ENCODE data around the gene VARS2.
"Not testable (repeated sequence)": the region's sequence is repeated elsewhere in the genome, so short reads cannot be mapped to it uniquely, and the experiment has no call there.

Gene VARS2

DNA sequence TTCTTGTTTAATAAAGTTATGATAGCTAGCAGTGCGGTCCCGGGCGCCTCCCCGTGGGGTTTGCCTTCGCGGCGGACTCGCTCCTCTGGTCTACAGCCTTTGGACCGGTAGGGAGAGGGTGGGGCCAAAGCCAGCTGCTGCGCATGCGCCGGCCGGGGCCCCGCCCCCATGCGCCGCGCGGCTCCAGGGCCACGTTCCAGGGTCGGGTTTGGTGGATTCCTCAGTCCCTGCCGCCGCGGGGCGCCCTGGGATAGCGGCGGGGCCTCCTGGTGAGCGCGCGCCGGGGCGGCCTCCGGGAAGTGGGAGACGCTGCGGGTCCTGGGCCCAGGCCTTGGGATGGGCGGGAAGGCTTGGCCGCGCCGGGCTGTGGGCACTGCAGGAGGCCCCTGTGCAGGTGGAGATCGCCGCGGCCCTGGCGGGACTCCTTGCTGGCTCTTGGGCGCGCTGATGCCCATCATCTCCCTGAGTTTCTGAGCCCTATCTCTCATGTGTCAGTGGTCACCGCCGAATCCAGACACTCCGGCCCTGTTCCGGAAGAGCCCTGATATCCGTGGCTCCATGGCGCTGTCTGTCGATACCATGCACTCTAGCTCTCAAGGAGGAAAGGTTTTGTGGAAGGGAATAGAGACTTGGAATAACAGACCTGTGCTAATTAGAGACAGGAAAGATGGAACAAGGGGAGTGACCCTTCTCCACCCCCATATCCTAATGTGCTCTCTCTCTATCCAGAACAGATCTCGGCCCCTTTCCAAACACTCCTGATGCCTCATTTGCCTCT lies at the start of gene VARS2:
TSS of gene VARS2 (plus strand) at position 163 of the 778 bp plus-strand sequence. CDS start at position 762, 599 bp downstream.
- DNase-seq, result peak; percentile 96

DNA sequence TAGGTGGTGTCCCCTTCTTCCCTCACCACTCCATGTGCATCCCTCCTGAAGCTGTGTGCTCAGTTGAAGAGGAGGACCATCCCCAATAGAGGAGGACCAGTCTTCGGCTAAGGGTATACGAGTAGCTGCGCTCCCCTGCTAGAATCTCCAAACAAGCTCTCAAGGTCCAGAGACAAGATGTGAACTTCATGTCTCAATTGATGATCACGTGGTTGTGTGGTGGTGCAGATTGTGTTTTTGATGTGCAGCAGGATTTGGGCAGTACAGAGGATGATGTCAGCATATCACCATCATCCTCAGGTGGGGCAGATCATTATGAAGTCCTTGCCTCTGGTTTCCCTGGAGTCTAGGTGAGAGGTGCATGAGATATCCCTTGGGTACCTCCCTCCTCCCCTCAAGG lies 49.7 kb upstream of the VARS2 start:
- DNase-seq, result peak; percentile 23

GRCh38 chr6:30869241-30869749 lies 44.7 kb upstream of the VARS2 start:
- DNase-seq, result peak; percentile 15

GRCh38 chr6:30870546-30870945 lies 43.5 kb upstream of the VARS2 start:
- peak; percentile 46 for DNase-seq

DNA sequence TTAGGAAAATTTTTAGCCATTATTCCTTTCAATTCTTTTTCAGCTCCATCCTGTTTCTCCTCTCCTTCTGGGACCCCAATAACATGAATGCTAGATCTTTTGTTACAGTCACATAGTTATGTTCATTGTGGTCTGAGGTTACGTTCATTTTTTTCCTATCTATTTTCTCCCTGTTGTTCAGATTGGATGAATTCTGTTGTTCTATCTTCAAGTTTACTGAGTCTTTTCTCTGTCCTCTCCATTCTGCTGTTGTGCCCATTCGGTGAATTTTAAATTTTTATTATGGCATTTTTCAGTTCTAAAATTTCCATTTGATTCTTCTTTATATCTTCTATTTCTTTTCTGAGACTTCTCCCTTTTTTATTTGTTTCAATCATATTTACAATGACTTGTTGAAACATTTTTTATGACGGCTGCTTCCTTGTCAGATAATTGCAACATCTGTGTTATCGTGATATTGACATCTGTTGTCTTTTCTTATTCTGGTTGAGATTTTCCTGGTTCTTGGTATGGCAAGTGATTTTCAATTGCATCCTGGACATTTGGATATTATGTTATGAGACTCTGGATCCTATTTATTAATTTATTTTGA lies 42.4 kb upstream of the VARS2 start:
- no peak for DNase-seq

GRCh38 chr6:30873137-30873640 lies 40.8 kb upstream of the VARS2 start:
- no peak for DNase-seq

DNA sequence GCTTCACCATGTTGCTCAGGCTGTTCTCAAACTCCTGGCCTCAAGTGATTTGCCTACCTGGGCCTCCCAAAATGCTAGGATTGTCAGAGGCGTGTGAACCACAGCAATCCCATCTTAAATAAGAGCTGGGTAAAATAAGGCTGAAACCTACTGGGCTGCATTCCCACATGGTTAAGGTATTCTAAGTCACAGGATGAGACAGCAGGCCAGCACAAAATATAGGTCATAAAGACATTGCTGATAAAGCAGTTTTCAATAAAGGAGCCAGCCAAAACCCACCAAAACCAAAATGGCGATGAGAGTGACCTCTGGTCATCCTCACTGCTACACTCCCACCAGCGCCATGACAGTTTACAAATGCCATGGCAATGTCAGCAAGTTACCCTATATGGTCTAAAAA lies 40.2 kb upstream of the VARS2 start:
- DNase-seq, result not testable (repeated sequence)

- no peak for DNase-seq
Observed at GRCh38 chr6:30875244-30876038, 38.6 kb upstream of the VARS2 start.

DNA sequence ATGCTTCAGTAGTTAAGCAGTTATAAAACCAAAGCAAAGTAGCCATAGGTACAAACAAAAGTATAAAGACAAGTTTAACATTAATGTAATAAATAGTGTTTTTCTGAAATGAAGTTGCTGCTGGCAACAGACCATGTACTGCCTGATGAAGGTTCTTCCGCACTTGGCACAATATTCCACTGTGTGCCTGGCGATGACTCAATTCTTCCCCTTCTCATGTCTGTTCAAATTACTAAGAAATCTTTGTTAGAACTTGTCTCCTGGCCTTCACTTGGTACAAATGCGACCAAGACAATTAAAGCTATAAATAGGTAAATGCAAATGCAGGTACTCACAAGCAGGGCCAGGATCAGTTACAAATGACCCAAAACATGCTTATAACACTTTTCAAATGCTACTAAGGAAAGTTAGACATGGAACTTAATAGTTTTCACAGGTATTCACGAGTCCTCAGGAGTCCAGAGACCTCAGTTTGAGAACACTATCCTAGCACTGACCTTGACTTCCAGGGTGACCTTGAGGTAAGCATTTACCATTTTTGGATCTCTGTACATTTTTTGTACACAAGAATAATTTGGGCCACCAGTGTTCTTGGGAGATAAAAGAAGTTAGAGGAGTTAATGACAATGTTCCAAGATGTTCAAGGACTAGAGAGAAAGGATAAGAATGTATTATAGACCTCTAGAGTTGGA lies 37.9 kb upstream of the VARS2 start:
- no peak for DNase-seq

DNA sequence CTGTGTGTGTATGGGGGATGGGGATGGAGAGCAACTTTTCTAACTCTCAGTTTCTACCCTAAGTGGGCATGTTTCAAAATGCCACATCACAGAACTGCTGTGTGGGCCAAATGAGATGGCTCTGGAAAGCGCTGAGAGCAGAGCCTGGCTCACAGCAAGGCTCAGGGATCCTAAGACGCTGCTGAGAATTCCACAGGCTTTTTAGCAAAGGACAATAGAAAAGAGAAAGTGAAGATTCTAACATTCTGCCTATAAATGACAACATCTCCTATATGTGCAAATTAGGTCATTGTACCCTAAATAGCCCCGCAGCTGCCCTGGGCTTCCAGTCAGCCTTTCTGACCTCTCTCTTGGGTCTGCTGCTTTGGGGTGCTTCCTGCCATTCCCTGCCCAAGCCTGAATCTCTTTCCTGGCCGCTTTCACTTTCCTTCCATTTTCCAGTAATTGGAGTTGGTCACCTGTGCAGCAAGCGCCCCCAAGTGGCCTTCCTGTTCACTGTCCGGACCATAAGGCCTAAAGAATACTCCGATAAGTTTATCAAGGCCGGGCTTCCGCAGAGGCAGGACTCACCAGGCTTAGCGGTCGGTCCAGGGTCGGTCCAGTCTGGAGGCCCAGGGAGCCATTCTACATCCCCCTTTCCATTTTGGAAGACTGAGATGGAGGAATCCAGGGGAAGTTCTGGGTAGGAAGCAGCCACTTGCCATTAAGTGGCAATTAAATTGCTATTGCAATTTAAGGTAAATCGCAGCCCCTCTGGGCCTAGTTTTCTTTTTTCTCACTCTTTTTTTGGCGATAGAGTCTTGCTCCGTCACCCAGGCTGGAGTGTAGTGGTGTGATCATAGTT lies 36.4 kb upstream of the VARS2 start:
- peak; percentile 82 for DNase-seq

DNA sequence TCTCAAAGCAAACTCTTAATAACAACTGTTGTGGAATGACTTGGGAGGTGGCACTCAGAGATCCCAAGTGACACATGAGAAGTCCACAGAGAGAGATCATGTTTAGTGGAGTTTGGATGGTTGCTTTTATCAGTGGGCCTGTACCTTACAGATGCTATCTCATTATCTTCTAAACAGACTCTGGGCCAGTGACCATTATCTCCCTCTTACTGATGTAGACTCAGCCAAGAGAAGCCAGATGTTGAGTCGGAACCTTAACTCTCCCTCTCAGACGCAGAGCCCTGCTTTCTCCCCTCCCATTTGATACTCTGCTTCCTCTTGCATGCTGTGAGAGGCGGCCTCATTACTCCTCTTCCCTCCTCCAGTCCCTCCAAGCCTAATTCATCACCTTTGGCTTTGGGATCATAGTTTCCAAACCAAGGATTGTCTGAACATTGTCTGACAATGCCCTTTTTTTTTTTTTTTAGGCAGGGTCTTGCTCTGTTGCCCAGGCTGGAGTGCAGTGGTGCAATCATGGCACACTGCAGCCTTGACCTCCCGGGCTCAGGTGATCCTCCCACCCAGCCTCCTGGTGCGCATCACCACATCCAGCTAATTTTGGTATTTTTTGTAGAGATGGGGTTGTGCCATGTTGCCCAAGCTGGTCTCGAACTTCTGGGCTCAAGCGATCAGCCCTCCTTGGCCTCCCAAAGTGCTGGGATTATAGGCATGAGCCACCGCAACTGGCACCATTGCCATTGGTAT lies 34.2 kb upstream of the VARS2 start:
- no peak for DNase-seq

- no peak for DNase-seq
Observed at GRCh38 chr6:30880698-30881252, 33.3 kb upstream of the VARS2 start.

- DNase-seq, result no peak
Observed at GRCh38 chr6:30881392-30882203, 32.4 kb upstream of the VARS2 start.

DNA sequence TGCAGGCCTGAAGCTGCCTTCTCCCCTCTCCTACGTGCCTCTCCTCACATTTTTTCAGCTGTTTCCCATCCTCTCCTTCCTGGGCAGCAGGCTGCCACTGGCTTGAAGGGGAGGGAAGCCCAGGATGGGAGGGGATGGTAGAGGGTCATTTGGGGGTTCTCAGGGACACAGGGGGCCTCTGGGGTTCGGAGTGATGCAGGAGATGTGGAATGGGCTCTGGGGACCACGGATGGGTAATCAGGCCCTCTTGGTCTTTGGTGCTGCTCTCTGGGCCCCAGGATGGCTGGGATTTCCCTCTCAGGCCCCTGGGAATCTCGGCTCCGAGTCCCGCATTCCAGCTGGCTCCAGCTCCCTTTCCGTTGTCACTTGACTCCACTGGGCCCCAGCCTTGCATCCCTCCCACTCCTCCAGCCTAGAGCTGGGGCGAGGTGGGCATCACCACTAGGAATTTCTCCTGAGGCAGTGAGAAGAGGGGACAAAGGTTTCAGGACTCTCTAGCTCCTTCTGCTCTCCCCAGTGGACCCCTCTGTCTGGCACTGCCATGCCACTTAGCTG lies 31.8 kb upstream of the VARS2 start:
- DNase-seq, result no peak

DNA sequence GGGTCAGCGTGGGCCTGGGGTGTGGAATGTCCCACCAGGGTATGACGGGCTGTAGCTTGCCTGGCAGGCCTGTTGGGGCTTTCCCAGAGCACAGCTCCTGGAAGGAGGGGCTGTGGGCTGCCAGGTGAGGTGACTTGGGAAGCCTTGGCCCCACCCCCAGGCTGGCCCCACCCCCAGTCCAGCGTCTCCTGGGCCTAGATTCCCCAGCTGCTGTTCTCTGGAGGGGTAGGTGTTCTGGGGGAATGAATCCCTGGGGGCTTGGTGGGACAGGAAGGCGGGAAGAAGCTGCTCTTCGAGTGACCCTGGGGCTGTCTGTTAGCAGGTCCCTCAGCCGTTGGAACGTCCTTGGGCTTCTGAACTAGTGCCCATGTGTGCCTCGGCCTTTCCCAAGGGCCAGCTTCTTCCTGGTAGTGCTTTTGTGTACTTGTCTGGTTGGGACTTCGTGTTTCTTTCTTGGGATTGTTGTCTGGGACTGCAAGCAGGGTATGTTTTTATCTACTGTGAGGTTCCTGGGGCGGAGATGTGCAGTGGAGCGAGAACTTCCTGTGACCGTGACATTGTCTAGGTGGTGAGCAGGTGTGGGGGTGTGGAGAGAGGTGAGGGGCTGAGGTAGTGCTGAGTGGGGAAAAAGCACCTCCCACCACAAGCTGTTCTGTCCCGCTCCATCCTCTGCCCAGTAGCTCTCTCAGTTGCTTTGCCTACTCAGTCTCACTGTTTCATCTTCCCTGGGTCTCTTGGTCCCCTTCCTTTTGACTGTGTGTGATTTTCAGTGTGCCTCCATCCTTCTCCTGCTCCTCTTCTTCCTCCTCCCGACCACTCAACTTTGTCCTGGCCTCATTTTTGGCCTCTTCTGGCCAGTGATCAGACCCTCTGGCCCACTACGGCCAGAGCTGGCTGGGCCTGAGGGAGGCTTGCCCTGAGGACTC lies 31.0 kb upstream of the VARS2 start:
- no peak for DNase-seq

DNA sequence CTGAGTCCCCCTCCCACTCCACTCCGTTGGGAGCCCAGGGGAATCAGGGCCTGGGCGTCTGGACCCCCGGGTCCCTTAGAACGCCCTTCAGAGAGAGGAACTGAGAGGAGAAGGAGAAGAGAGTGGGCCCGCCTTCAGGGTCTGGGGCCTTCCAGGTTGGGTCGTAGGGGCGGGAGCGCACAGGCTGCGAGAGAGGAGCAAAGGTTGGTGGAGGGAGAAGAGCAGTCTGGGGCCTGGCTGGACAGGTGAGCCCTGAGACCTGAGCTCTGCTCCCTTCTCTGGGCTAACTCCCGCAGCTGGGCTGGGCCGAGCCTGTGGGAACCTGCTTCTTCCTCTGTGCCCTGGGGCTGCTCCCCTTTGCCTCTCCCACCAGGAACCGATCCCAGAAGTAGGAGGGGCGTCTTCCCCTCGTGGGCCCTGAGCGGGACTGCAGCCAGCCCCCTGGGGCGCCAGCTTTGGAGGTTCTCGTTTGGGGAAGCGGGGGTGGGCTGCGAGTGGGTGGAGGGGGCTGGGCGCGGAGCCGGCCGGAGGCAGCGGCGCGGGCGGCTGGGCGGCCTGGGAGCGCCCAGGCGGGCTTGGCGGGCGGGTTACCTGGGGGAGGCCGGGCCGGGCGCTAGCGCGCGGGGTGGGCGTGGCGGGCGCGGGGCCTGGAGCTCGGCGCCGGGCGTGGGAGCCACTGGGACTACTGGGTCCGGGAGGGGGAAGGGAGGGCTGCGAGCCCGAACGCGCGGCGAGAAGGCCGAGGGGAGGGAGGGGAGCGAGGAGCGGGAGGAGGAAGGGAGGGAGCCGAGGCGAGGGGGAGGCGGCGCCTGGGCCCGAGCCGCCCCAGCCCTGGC lies 30.1 kb upstream of the VARS2 start, which contains the start of gene DDR1:
TSS of gene DDR1 (plus strand) at position 835 of the 836 bp plus-strand sequence. CDS start 4,211 bp downstream, outside the sequence.
- DNase-seq, result peak; percentile 68
